Natural killer cell (primary cell): ENCODE measurements around the gene SMIM38. TPM values are rescaled to one million over a fixed set of nuclear protein-coding genes. Genes with fewer than 3 reads are reported as not detected.

Experiments
- ATAC-seq, 3 donors: fragments of 150-1000 bp in 2 of 3; fragments of 200-7000 bp in 1 of 3; cut with Tn5 transposase; 1 replicate in 1 of 3; 2 replicates in 2 of 3; pipeline ENCODE4 v1.10.0; 2021; ENCODE audit warnings: mild to moderate bottlenecking in 2 of 3, moderate library complexity in 2 of 3
- DNase-seq, 2 donors: peaks; one replicate each; pipeline versions ENCODE4 v3.0.0 to v3.0.0-alpha.2; 2013 to 2021; ENCODE audit warnings: mixed read lengths in 1 of 2
- H3K27ac ChIP-seq: one replicate; pipeline ENCODE4 v1.5.1; 2013; ENCODE audit warnings: mild to moderate bottlenecking, low read length
- H3K27me3 ChIP-seq: one replicate; pipeline ENCODE4 v1.6.1; 2013; ENCODE audit warnings: low read length; ENCODE audit not compliant: control insufficient read depth, insufficient read depth
- H3K36me3 ChIP-seq: one replicate; pipeline ENCODE4 v1.6.1; 2013; ENCODE audit warnings: low read length; ENCODE audit not compliant: control insufficient read depth, insufficient read depth
- H3K4me1 ChIP-seq: one replicate; pipeline ENCODE4 v1.6.1; 2013; ENCODE audit warnings: low read length; ENCODE audit not compliant: control insufficient read depth, insufficient read depth
- H3K4me3 ChIP-seq: one replicate; pipeline ENCODE4 v1.5.1; 2013; ENCODE audit warnings: low read length
- H3K9me3 ChIP-seq: one replicate; pipeline ENCODE4 v1.6.1; 2013; ENCODE audit warnings: low read length; ENCODE audit not compliant: control insufficient read depth, insufficient read depth
- H3K27ac Mint-ChIP-seq, 2 donors: one replicate each; pipeline ENCODE4 v1.8.0; 2022; ENCODE audit warnings: mild to moderate bottlenecking in 2 of 2, mixed read lengths in 2 of 2, moderate library complexity in 1 of 2
- H3K27me3 Mint-ChIP-seq, 2 donors: one replicate each; pipeline ENCODE4 v1.8.0; 2022; ENCODE audit warnings: low read depth in 2 of 2, mixed read lengths in 2 of 2
- H3K36me3 Mint-ChIP-seq: one replicate; pipeline ENCODE4 v1.8.0; 2022; ENCODE audit warnings: mixed read lengths
- H3K4me1 Mint-ChIP-seq, 2 donors: one replicate each; pipeline ENCODE4 v1.8.0; 2022; ENCODE audit warnings: mixed read lengths in 2 of 2
- H3K4me3 Mint-ChIP-seq: one replicate; pipeline ENCODE4 v1.8.0; 2022; ENCODE audit warnings: mild to moderate bottlenecking, moderate library complexity, mixed read lengths
- H3K9me3 Mint-ChIP-seq, 2 donors: one replicate each; pipeline ENCODE4 v1.8.0; 2022; ENCODE audit warnings: mixed read lengths in 2 of 2
- CTCF ChIP-seq: fragments of 200-600 bp; IDR thresholded peaks from one replicate; pipeline ENCODE4 v1.8.0; 2022; ENCODE audit warnings: antibody characterized with exemption
- WGBS: methylation state at CpG from one replicate; pipeline ENCODE4 v1.1.7; 2013; ENCODE audit warnings: missing lambda C conversion rate; ENCODE audit not compliant: insufficient coverage; 5-methylcytosine and 5-hydroxymethylcytosine counted together
- intact Hi-C: fragments of 100-400 bp; cut with micrococcal nuclease; formaldehyde crosslinking; loops from one replicate; pipeline ENCODE4 v1.14.2; 2022
- total RNA-seq, 4 donors: library from RNA; stranded (reverse); fragments of 120-200 nt in 1 of 4; gene quantifications; one replicate each; pipeline versions ENCODE4 v1.2.3 to v1.2.4, GENCODE V29; 2013 to 2022

Gene SMIM38
- total RNA-seq, 3 donors from 2014 or later (not counting 1 experiment from before 2014, with no cell fraction given): 0.23 to 0.42 (median 0.40) TPM

- H3K27ac Mint-ChIP-seq: no peak overlapping the region
- no peak overlapping the region for H3K4me3 ChIP-seq
- peak in 1 of 2 donors; percentile 27 for DNase-seq
Observed at GRCh38 chr11:69123593-69124545, 31.9 kb upstream of the SMIM38 start.

GRCh38 chr11:69125861-69126260 lies 29.9 kb upstream of the SMIM38 start:
- Histone ChIP-seq H3K9me3 (no peaks in the 10 kb centered on the region), H3K27me3 (no peaks in the 10 kb centered on the region), H3K4me1 (peaks cover 9% of the 10 kb centered on the region), H3K4me3 (no peak overlapping the region), H3K27ac (no peak overlapping the region), H3K36me3 (no peaks in the 10 kb centered on the region)
- no peak for TF ChIP-seq CTCF
- peaks cover 0 to 2% of the 10 kb centered on the region in 2 donors for H3K27me3 Mint-ChIP-seq
- intact Hi-C loops: no loop called here
- H3K36me3 Mint-ChIP-seq: no peaks in the 10 kb centered on the region
- H3K9me3 Mint-ChIP-seq: peaks cover 4% of the 10 kb centered on the region in 2 donors
- ATAC-seq: no peak
- no peak overlapping the region for H3K27ac Mint-ChIP-seq
- no peaks in the 10 kb centered on the region for H3K4me1 Mint-ChIP-seq
- H3K4me3 Mint-ChIP-seq: no peak overlapping the region
- no peak for DNase-seq
- 92% methylated on average over 3 of the region's 3 CpGs for WGBS

More at GRCh38 chr11:69123593-69124545, 31.9 kb upstream of the SMIM38 start:
- peaks cover 0 to under 1% of the 10 kb centered on the region in 2 donors for H3K9me3 Mint-ChIP-seq
- intact Hi-C loops: no loop called here
- H3K4me1 ChIP-seq: peaks cover 9% of the 10 kb centered on the region
- no peaks in the 10 kb centered on the region for H3K36me3 Mint-ChIP-seq
- ATAC-seq: no peak
- WGBS: 80% methylated on average over 23 of the region's 27 CpGs
- no peaks in the 10 kb centered on the region for H3K4me1 Mint-ChIP-seq
- H3K27me3 Mint-ChIP-seq: peaks cover 0 to 2% of the 10 kb centered on the region in 2 donors
- TF ChIP-seq CTCF: no peak
- no peaks in the 10 kb centered on the region for H3K27me3 ChIP-seq
- H3K27ac ChIP-seq: no peak overlapping the region
- no peaks in the 10 kb centered on the region for H3K9me3 ChIP-seq
- no peak overlapping the region for H3K4me3 Mint-ChIP-seq
- H3K36me3 ChIP-seq: no peaks in the 10 kb centered on the region

GRCh38 chr11:69126286-69126685 lies 29.4 kb upstream of the SMIM38 start:
- intact Hi-C loops: no loop called here
- H3K4me1 ChIP-seq: peaks cover 9% of the 10 kb centered on the region
- no peak overlapping the region for H3K27ac ChIP-seq
- Mint-ChIP-seq H3K4me3 (no peak overlapping the region), H3K36me3 (no peaks in the 10 kb centered on the region), H3K4me1 (no peaks in the 10 kb centered on the region), H3K27me3 (peaks cover 0 to 2% of the 10 kb centered on the region in 2 donors), H3K9me3 (peaks cover 4% of the 10 kb centered on the region in 2 donors), H3K27ac (no peak overlapping the region)
- no peak for ATAC-seq
- H3K4me3 ChIP-seq: no peak overlapping the region
- no peak for DNase-seq
- H3K36me3 ChIP-seq: no peaks in the 10 kb centered on the region
- 90% methylated on average over 12 of the region's 12 CpGs for WGBS
- no peaks in the 10 kb centered on the region for H3K27me3 ChIP-seq
- H3K9me3 ChIP-seq: no peaks in the 10 kb centered on the region
- TF ChIP-seq CTCF: no peak
